ENCODE data around the gene C1R. TPM values are rescaled to one million over a fixed set of nuclear protein-coding genes. Genes with fewer than 3 reads are reported as not detected.

C1R gene
- total RNA-seq, 1 experiment from 2014 or later = 11.5 TPM

DNA sequence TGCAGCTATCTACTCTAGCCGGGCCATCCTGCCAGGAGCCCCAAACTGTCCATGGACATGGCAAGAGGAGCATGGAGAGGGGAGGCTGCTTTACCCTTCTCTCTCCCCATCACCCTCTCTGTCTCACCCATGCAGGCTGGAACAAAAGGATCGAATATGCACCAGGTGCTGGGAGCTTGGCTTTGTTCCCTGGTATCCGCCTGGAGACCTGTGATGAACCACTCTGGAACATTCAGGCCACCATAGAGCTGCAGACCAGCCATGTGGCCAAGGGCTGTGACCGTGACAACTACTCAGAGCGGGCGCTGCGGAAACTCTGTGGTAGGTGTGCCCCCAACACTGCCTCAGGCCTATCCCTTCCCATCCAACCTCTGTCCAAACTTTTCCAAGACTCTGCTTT, 43.8 kb upstream of the C1R start:
- Histone ChIP-seq H4K8ac (replicated peaks; ENCODE audit: insufficient read length, low read depth, low read length) (no peak overlapping the region), H2BK12ac (ENCODE audit: insufficient read length, low read depth, low read length) (no peak overlapping the region), H3K4me2 (ENCODE audit: insufficient read depth, insufficient read length, low read length) (no peak overlapping the region), H3K27ac (ENCODE audit: insufficient read length, low read depth, low read length) (no peak overlapping the region), H3K4ac (ENCODE audit: low read depth, low read length) (no peak overlapping the region), H2BK5ac (ENCODE audit: insufficient read length, low read length) (no peak overlapping the region), H3K23me2 (ENCODE audit: insufficient read length, low read depth, low read length, poor library complexity, severe bottlenecking) (peaks cover 3% of the 10 kb centered on the region), H3K79me2 (ENCODE audit: insufficient read depth, low read length) (no peaks in the 10 kb centered on the region), H2BK15ac (ENCODE audit: low read depth, low read length) (no peak overlapping the region), H4K5ac (ENCODE audit: insufficient read length, low read depth, low read length) (no peak overlapping the region), H4K20me1 (ENCODE audit: control insufficient read depth, insufficient read depth, insufficient read length) (no peaks in the 10 kb centered on the region), H3K14ac (ENCODE audit: insufficient read depth, low read length) (no peak overlapping the region), H3K9me3 (ENCODE audit: control insufficient read depth, low read depth, low read length) (no peaks in the 10 kb centered on the region), H3K9ac (ENCODE audit: extremely low read depth, insufficient read length, low read length) (no peak overlapping the region), H2BK120ac (ENCODE audit: low read depth, low read length, poor library complexity, severe bottlenecking) (no peak overlapping the region), H4K91ac (ENCODE audit: insufficient read length, low read depth, low read length) (no peak overlapping the region), H3K18ac (ENCODE audit: insufficient read length, low read depth, low read length) (no peak overlapping the region), H2AK5ac (ENCODE audit: insufficient read length, low read length) (no peak overlapping the region), H3K79me1 (ENCODE audit: insufficient read depth, low read depth, low read length, poor library complexity, severe bottlenecking) (no peaks in the 10 kb centered on the region), H2AFZ (ENCODE audit: low read length) (no peak overlapping the region), H3K56ac (ENCODE audit: insufficient read length, low read depth, low read length) (no peak overlapping the region), H3T11ph (ENCODE audit: low read length) (no peak overlapping the region), H2BK20ac (ENCODE audit: low read depth, low read length, poor library complexity, severe bottlenecking) (no peak overlapping the region), H3K23ac (ENCODE audit: insufficient read length, low read depth, low read length) (no peak overlapping the region), H3K27me3 (ENCODE audit: insufficient read depth, low read length) (no peaks in the 10 kb centered on the region; the same call in 1 of the 2 replicates), H3K4me1 (ENCODE audit: insufficient read depth, low read length) (peaks cover 3% of the 10 kb centered on the region; the same call in 1 of the 2 replicates)
- Mint-ChIP-seq H3K27me3 (ENCODE audit: low read depth) (no peaks in the 10 kb centered on the region; the same call in 1 of the 2 replicates), H3K4me3 (no peak overlapping the region), H3K4me1 (peaks cover 8 to 16% of the 10 kb centered on the region in 2 experiments), H3K36me3 (ENCODE audit: insufficient read depth in 1 of 3, low read depth in 3 of 3) (peaks cover 14 to 51% (median 33%) of the 10 kb centered on the region in 3 experiments), H3K27ac (no peak overlapping the region), H3K9me3 (no peaks in the 10 kb centered on the region; a peak in 1 of 5 replicates)
- WGBS (ENCODE audit: extremely low coverage, insufficient read length, low lambda C conversion rate) = no CpG with 5 or more reads among the region's 7 CpGs
- TF ChIP-seq, protein P1, sequence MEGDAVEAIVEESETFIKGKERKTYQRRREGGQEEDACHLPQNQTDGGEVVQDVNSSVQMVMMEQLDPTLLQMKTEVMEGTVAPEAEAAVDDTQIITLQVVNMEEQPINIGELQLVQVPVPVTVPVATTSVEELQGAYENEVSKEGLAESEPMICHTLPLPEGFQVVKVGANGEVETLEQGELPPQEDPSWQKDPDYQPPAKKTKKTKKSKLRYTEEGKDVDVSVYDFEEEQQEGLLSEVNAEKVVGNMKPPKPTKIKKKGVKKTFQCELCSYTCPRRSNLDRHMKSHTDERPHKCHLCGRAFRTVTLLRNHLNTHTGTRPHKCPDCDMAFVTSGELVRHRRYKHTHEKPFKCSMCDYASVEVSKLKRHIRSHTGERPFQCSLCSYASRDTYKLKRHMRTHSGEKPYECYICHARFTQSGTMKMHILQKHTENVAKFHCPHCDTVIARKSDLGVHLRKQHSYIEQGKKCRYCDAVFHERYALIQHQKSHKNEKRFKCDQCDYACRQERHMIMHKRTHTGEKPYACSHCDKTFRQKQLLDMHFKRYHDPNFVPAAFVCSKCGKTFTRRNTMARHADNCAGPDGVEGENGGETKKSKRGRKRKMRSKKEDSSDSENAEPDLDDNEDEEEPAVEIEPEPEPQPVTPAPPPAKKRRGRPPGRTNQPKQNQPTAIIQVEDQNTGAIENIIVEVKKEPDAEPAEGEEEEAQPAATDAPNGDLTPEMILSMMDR (conservative IDR thresholded peaks at IDR 0.05) = no peak
- no peak for DNase-seq

Data from H9 (cell line).